Hepatocyte (in vitro differentiated cells): ENCODE data around the gene RNF25. TPM values are rescaled to one million over a fixed set of nuclear protein-coding genes. Genes with fewer than 3 reads are reported as not detected.

ENCODE experiments used
- DNase-seq: peaks from one replicate; pipeline ENCODE4 v3.0.0-alpha.2; 2016; ENCODE audit warnings: low spot score
- H2AFZ ChIP-seq: fragments of 200-600 bp; sonication (generic); 2 replicates; pipeline ENCODE4 v1.6.0; 2016; ENCODE audit warnings: antibody characterized with exemption, mild to moderate bottlenecking
- H3K27ac ChIP-seq: fragments of 200-600 bp; sonication (generic); 2 replicates; pipeline ENCODE4 v1.5.1; 2016; ENCODE audit warnings: mild to moderate bottlenecking
- H3K27me3 ChIP-seq: fragments of 200-600 bp; sonication (generic); 2 replicates; pipeline ENCODE4 v1.6.1; 2016
- H3K36me3 ChIP-seq: fragments of 200-600 bp; sonication (generic); replicated peaks from 2 replicates; pipeline ENCODE4 v1.5.1; 2016; ENCODE audit warnings: low read depth; ENCODE audit not compliant: insufficient read depth
- H3K4me1 ChIP-seq: fragments of 200-600 bp; sonication (generic); 2 replicates; pipeline ENCODE4 v1.5.1; 2016; ENCODE audit warnings: mild to moderate bottlenecking, moderate library complexity; ENCODE audit not compliant: insufficient read depth
- H3K4me2 ChIP-seq: fragments of 200-600 bp; sonication (generic); 2 replicates; pipeline ENCODE4 v1.6.0; 2016
- H3K4me3 ChIP-seq: fragments of 200-600 bp; sonication (generic); 2 replicates; pipeline ENCODE4 v1.5.1; 2016; ENCODE audit warnings: mild to moderate bottlenecking
- H3K79me2 ChIP-seq: fragments of 200-600 bp; sonication (generic); 2 replicates; pipeline ENCODE4 v1.6.0; 2017; ENCODE audit warnings: mild to moderate bottlenecking
- H3K9me2 ChIP-seq: fragments of 200-600 bp; sonication (generic); replicated peaks from 2 replicates; pipeline ENCODE4 v1.6.0; 2017; ENCODE audit warnings: mild to moderate bottlenecking; ENCODE audit not compliant: insufficient read depth
- H3K9me3 ChIP-seq: fragments of 200-600 bp; sonication (generic); 2 replicates; pipeline ENCODE4 v1.5.1; 2016; ENCODE audit warnings: low read depth, mild to moderate bottlenecking
- H4K20me1 ChIP-seq: fragments of 200-600 bp; sonication (generic); 2 replicates; pipeline ENCODE4 v1.6.0; 2016; ENCODE audit warnings: mild to moderate bottlenecking; ENCODE audit not compliant: insufficient read depth, poor library complexity, severe bottlenecking
- EZH2 ChIP-seq: fragments of 200-600 bp; sonication (generic); IDR thresholded peaks from 2 replicates; pipeline ENCODE4 v1.6.1; 2016; ENCODE audit warnings: antibody characterized with exemption, mild to moderate bottlenecking, borderline replicate concordance
- EZH2phosphoT487 ChIP-seq: fragments of 200-600 bp; sonication (generic); IDR thresholded peaks from one replicate; pipeline ENCODE4 v1.6.1; 2018; ENCODE audit warnings: antibody characterized with exemption, mild to moderate bottlenecking, low read depth, moderate library complexity; ENCODE audit not compliant: unreplicated experiment, severe bottlenecking
- WGBS: methylation state at CpG from one replicate; pipeline ENCODE4 v1.1.6; 2016; ENCODE audit warnings: low lambda C conversion rate; ENCODE audit errors: missing lambda C conversion rate; 5-methylcytosine and 5-hydroxymethylcytosine counted together
- polyA plus RNA-seq: library from polyadenylated mRNA; unstranded; fragments of >200 nt; fragmentation: Nextera tagmentation; extraction: Ambion mirVana; gene quantifications from 2 replicates; pipeline ENCODE4 v1.2.1, GENCODE V29; 2016
- total RNA-seq: library from RNA; depleted of rRNA; stranded (reverse); fragments of >200 nt; gene quantifications from 2 replicates; pipeline ENCODE4 v1.2.3, GENCODE V29; 2014
- TF ChIP-seq, protein P1 (sequence below): fragments of 200-600 bp; sonication (generic); IDR thresholded peaks from 2 replicates; pipeline ENCODE4 v1.5.1; 2016; ENCODE audit warnings: antibody characterized with exemption, mild to moderate bottlenecking; ENCODE audit not compliant: poor library complexity

The RNF25 gene
- total and polyA plus RNA-seq, 2 experiments from 2014 or later = 21.0 to 32.4 TPM

DNA sequence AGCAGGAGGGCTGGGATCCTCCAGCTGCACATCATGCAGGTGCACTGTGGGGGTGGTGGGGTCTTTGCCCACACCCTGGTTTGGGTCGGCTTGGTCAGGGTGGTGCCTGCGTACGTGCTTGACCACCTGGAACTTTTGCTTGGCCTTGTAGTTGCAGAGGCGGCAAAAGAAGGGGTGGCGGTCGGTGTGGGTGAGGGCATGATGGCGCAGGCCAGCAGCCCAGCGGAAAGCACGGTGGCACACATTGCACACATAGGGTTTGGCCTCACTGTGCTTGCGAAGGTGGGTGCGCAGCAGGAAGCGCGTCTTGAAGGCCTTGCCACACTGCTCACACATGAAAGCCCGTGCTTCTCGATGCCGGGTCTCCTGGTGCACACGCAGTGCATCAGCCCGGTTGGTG is 33.4 kb downstream of the RNF25 start:
- no peaks in the 10 kb centered on the region for H3K79me2 ChIP-seq
- no peaks in the 10 kb centered on the region for H4K20me1 ChIP-seq
- DNase-seq = no peak
- H3K4me1 ChIP-seq = no peaks in the 10 kb centered on the region
- no peak overlapping the region for H3K4me3 ChIP-seq
- H3K36me3 ChIP-seq = peaks cover 5% of the 10 kb centered on the region
- H2AFZ ChIP-seq = no peak overlapping the region
- H3K27me3 ChIP-seq = no peaks in the 10 kb centered on the region
- no peak overlapping the region for H3K4me2 ChIP-seq
- no peaks in the 10 kb centered on the region for H3K9me3 ChIP-seq
- 99% methylated on average over 18 of the region's 18 CpGs for WGBS
- H3K9me2 ChIP-seq = no peaks in the 10 kb centered on the region
- TF ChIP-seq EZH2 (no peak), EZH2phosphoT487 (no peak)
- TF ChIP-seq, protein P1, sequence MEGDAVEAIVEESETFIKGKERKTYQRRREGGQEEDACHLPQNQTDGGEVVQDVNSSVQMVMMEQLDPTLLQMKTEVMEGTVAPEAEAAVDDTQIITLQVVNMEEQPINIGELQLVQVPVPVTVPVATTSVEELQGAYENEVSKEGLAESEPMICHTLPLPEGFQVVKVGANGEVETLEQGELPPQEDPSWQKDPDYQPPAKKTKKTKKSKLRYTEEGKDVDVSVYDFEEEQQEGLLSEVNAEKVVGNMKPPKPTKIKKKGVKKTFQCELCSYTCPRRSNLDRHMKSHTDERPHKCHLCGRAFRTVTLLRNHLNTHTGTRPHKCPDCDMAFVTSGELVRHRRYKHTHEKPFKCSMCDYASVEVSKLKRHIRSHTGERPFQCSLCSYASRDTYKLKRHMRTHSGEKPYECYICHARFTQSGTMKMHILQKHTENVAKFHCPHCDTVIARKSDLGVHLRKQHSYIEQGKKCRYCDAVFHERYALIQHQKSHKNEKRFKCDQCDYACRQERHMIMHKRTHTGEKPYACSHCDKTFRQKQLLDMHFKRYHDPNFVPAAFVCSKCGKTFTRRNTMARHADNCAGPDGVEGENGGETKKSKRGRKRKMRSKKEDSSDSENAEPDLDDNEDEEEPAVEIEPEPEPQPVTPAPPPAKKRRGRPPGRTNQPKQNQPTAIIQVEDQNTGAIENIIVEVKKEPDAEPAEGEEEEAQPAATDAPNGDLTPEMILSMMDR = no peak
- no peak overlapping the region for H3K27ac ChIP-seq

DNA sequence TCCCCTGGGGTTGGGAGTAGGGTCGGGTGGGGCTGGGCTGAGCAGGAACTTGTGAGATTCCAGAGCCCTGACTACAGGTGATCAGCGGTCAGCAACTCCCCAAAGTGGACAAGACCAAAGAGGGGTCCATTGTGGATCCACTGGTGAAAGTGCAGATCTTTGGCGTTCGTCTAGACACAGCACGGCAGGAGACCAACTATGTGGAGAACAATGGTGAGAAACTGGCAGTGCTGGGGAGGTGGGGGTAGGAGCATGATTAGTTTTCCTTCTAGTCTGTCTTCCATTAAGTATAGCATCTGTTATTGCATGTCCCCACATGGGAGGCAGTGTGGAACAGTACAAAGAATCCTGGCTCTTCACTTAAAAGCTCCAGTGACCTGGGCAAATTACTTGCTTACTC is 36.1 kb downstream of the RNF25 start:
- no peaks in the 10 kb centered on the region for H3K27me3 ChIP-seq
- H3K4me2 ChIP-seq = no peak overlapping the region
- 99% methylated on average over 5 of the region's 5 CpGs for WGBS
- peaks cover 5% of the 10 kb centered on the region for H3K36me3 ChIP-seq
- TF ChIP-seq EZH2 (no peak), EZH2phosphoT487 (no peak)
- TF ChIP-seq, protein P1 = no peak
- H2AFZ ChIP-seq = no peak overlapping the region
- DNase-seq = no peak
- no peaks in the 10 kb centered on the region for H3K9me2 ChIP-seq
- no peak overlapping the region for H3K4me3 ChIP-seq
- H3K79me2 ChIP-seq = no peaks in the 10 kb centered on the region
- no peaks in the 10 kb centered on the region for H3K4me1 ChIP-seq
- H3K27ac ChIP-seq = no peak overlapping the region
- no peaks in the 10 kb centered on the region for H3K9me3 ChIP-seq
- no peaks in the 10 kb centered on the region for H4K20me1 ChIP-seq

- Histone ChIP-seq H3K4me3 (no peak overlapping the region), H3K4me2 (no peak overlapping the region), H3K9me3 (no peaks in the 10 kb centered on the region), H3K27ac (no peak overlapping the region), H2AFZ (no peak overlapping the region), H3K36me3 (no peaks in the 10 kb centered on the region), H4K20me1 (no peaks in the 10 kb centered on the region), H3K9me2 (no peaks in the 10 kb centered on the region), H3K27me3 (no peaks in the 10 kb centered on the region), H3K79me2 (no peaks in the 10 kb centered on the region), H3K4me1 (no peaks in the 10 kb centered on the region)
- 89% methylated on average over 4 of the region's 4 CpGs for WGBS
- no peak for DNase-seq
- TF ChIP-seq, protein P1 = no peak
- TF ChIP-seq EZH2phosphoT487 (no peak), EZH2 (no peak)
Observed at GRCh38 chr2:218631837-218632236, 40.0 kb downstream of the RNF25 start.

- no peak for DNase-seq
- Histone ChIP-seq H3K4me1 (no peaks in the 10 kb centered on the region), H3K36me3 (no peaks in the 10 kb centered on the region), H3K79me2 (no peaks in the 10 kb centered on the region), H2AFZ (no peak overlapping the region), H3K4me3 (no peak overlapping the region), H3K27me3 (no peaks in the 10 kb centered on the region), H3K9me3 (no peaks in the 10 kb centered on the region), H3K9me2 (no peaks in the 10 kb centered on the region), H3K4me2 (no peak overlapping the region), H4K20me1 (no peaks in the 10 kb centered on the region), H3K27ac (no peak overlapping the region)
- WGBS = 95% methylated on average over 4 of the region's 4 CpGs
- no peak for TF ChIP-seq EZH2phosphoT487
- TF ChIP-seq, protein P1 = no peak
- no peak for TF ChIP-seq EZH2
Observed at GRCh38 chr2:218627939-218628338, 43.9 kb downstream of the RNF25 start.
